Fibroblast of skin of right biceps (primary cell): ENCODE measurements around the gene USP35.
A peak's percentile ranks its signal among the peaks of the same experiment; 100 is the strongest.

ENCODE experiments used
- DNase-seq: peaks from one replicate; pipeline ENCODE4 v3.0.0-alpha.2; 2013

USP35 gene

GRCh38 chr11:78237293-78238046, 48.8 kb downstream of the USP35 start:
- no peak for DNase-seq

- DNase-seq, result no peak
These were observed 51.1 kb downstream of the USP35 start for GRCh38 chr11:78239781-78240180.

DNA sequence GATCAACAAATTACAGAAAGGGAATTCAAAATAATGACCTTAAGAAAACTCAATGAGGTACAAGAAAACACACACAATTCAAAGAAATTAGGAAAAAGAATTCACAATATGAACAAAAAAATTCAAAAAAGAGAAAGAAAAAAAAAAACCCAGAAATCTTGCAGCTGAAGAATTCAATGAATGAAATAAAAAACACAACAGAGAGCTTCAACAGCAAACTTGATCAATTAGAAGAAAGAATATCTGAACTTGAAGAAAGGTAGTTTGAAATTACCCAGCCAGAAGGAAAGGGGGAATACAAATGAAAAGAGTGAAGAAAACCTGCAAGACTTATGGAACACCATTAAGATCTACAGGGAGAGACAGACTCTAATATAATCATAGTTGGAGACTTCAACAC, 52.8 kb downstream of the USP35 start:
- DNase-seq, result no peak

- no peak for DNase-seq
These were observed 55.4 kb downstream of the USP35 start for GRCh38 chr11:78244080-78244479.

DNA sequence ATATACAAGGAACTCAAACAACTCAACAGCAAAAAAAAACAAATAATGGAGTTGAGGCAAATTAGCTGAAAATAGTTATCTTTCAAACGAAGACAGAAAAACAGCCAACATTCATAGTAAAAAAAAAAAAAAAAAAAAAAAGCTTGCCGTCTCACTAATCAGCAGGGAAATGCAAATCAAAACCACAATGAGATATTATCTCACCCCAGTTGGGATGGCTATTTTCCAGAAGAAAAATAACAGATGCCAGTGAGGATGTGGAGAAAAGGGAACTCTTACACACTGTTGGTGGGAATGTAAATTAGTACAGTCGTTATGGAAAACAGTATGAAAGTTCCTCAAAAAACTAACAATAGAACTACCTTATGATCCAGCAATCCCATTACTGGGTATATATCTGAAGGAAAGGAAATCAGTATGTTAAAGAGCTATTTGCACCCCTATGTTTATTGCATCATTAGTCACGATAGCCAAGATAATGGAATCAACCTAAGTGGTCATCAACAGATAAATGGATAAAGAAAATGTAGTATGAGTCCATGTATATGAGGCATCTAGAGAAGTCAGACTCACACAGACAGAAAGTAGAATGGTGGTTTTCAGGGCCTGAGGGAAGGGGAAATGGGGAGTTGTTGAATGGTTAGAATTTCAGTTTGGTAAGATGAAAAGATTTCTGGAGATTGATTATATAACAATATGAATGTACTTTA, 56.0 kb downstream of the USP35 start:
- peak; percentile 76 for DNase-seq

DNA sequence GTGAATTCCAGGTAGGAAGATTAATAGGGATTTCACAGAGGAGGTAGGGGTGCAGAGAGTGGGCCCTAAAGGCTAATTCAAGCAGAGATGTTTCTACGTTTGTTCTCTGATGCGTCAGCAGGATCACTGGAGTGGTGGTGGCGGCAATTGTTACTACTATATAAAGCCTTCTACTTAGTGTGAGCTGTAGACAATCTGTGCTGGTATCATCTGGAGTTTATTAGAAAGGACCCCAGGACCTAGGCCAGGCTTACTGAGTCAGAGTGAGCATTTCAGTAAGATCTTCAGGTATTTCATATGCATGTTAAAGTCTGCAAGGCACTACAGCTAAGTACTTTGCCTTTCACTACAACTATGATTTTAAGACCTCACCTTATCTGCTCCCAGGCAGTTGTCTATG, 59.5 kb downstream of the USP35 start:
- peak; percentile 84 for DNase-seq

DNA sequence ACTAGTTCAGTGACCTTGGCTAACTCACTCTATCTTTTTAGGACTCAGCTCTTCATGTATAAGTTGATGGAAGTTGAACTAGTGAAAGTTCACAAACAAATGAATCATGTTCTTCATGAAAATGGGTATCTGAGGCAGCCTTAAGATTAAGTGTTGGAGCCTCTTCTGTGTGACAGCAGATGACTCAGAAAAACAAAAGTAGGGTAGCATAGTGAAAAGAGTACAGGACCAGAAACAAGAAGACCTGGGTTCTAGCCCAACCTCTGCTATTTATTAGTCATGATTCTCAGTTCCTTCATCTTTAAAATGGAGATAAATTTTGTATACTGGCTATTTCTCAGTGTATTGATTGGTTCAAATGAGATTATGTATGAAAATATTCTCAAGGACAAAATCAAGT, 60.2 kb downstream of the USP35 start:
- DNase-seq, result peak; percentile 26

DNA sequence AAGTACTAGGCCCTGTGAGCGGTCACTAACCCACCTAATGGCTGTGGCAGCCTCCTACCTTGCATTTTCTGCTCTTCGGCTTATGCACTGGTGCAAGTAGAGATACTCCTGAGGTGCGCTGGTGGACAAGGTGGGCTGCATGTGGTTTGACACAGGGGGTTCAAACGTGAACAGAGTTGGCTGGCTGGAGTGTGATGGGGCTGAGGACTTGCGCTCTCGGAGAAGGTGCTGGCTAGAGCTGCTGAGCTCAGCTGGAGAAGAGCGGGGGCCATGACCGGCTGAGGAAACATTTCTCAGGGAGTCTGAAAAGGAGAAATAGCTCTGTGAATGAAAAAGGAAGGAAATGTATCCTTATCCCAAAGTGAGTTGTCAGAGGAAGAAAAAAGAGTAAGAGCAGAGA, 61.4 kb downstream of the USP35 start:
- DNase-seq, result no peak

- DNase-seq, result peak; percentile 60
These were observed 62.5 kb downstream of the USP35 start for GRCh38 chr11:78251083-78251775.

GRCh38 chr11:78253797-78254196, 65.1 kb downstream of the USP35 start:
- DNase-seq, result peak; percentile 80

GRCh38 chr11:78254268-78254667, 65.5 kb downstream of the USP35 start:
- DNase-seq, result no peak

- DNase-seq, result no peak
These were observed 67.2 kb downstream of the USP35 start for GRCh38 chr11:78255919-78256318.

GRCh38 chr11:78256962-78257361, 68.2 kb downstream of the USP35 start:
- DNase-seq, result peak; percentile 81

DNA sequence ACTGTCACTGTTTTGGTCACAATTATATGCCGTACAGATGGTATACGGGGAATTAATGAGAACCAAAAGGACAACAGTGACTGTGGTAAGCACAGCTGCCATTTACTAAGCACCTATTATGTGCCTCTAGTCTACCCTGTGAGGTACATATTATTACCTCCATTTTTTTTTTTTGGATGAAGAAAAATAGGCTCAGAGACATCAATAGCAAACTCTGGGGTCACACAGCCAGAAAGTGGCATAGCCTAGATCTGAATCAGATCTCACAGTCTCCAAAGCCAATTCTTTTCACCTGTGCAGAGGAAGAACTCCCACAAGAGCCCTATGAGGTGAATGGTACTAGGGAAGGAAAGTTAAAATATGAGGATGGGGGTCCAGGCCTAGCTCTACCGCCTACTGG, 68.9 kb downstream of the USP35 start:
- no peak for DNase-seq

DNA sequence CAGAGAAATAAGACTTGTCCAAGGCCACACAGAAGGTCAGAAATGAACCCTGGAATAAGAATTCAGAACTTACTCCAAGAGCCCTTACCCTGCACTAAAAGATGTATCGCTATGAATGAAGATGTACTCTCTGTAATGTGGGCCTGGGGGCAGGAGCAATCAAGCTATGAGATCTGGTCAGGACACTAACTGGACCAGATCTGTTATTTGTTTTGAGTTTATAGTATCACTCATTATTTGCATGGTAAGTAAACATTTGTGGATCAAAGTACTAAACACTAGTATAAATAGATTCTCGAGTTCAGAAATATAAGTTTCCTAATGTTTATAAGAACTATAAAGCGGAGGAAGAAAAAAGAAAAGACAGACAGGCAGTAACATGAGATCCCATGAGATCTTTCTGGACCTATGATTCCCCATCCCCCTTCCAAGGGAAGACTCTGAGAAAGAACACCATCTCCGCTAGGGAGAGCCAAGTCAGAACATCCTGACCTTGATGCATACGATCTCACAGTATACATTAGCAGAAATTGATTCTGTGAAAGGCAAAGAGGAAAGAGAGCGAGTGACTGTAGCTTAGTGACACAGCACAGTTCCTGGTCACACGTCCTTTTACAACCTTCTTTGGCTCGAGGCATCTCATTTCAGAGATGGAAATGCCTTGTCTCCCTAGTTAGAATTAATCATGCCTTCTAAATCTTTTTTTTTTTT, 71.2 kb downstream of the USP35 start:
- no peak for DNase-seq

DNA sequence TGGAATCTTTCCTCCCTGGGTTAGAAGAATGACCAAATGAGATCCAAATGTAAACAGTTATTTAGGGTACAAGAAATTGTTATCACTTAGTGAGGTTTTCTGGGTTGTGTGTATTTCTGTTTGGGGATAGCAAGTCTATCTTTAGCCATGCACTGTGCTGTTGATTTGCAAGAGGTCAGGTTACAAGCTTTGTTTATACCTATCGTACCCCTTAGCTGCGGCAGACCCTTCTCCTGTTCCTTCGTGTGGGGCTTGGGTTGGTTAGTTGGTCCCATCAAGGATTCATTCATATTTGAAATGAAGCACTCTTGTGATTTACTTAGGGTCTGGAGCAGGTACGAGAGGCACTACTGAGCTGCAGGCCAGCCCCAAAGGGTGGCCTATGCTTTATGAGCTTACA, 72.6 kb downstream of the USP35 start:
- no peak for DNase-seq

GRCh38 chr11:78261828-78262227, 73.1 kb downstream of the USP35 start:
- no peak for DNase-seq

- no peak for DNase-seq
These were observed 73.5 kb downstream of the USP35 start for GRCh38 chr11:78262238-78262637.

DNA sequence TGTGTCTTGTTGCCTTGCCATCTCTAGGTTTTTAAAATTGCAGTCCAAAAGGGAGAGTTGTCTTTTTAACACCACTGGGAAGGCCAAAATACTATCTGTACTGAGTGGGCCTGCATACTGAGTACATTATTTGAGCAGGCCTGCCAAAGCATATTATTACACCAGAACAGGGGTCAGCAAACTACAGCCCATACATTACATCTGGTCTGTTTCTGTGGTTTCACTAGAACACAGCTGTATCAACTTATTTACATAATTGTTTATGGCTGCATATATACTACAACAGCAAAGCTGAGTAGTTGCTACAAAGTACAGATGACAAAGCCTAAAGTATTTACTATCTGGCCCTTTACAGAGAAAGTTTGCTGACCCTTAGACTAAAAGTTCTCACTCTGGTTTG, 74.0 kb downstream of the USP35 start:
- DNase-seq, result no peak
